Hepatocyte (in vitro differentiated cells): ENCODE measurements around the gene PERM1. TPM values are rescaled to one million over a fixed set of nuclear protein-coding genes. Genes with fewer than 3 reads are reported as not detected.

Experiments used
- DNase-seq: peaks from one replicate; pipeline ENCODE4 v3.0.0-alpha.2; 2016; ENCODE audit warnings: low spot score
- H2AFZ ChIP-seq: fragments of 200-600 bp; sonication (generic); 2 replicates; pipeline ENCODE4 v1.6.0; 2016; ENCODE audit warnings: antibody characterized with exemption, mild to moderate bottlenecking
- H3K27ac ChIP-seq: fragments of 200-600 bp; sonication (generic); 2 replicates; pipeline ENCODE4 v1.5.1; 2016; ENCODE audit warnings: mild to moderate bottlenecking
- H3K27me3 ChIP-seq: fragments of 200-600 bp; sonication (generic); 2 replicates; pipeline ENCODE4 v1.6.1; 2016
- H3K36me3 ChIP-seq: fragments of 200-600 bp; sonication (generic); replicated peaks from 2 replicates; pipeline ENCODE4 v1.5.1; 2016; ENCODE audit warnings: low read depth; ENCODE audit not compliant: insufficient read depth
- H3K4me1 ChIP-seq: fragments of 200-600 bp; sonication (generic); 2 replicates; pipeline ENCODE4 v1.5.1; 2016; ENCODE audit warnings: mild to moderate bottlenecking, moderate library complexity; ENCODE audit not compliant: insufficient read depth
- H3K4me2 ChIP-seq: fragments of 200-600 bp; sonication (generic); 2 replicates; pipeline ENCODE4 v1.6.0; 2016
- H3K4me3 ChIP-seq: fragments of 200-600 bp; sonication (generic); 2 replicates; pipeline ENCODE4 v1.5.1; 2016; ENCODE audit warnings: mild to moderate bottlenecking
- H3K79me2 ChIP-seq: fragments of 200-600 bp; sonication (generic); 2 replicates; pipeline ENCODE4 v1.6.0; 2017; ENCODE audit warnings: mild to moderate bottlenecking
- H3K9me2 ChIP-seq: fragments of 200-600 bp; sonication (generic); replicated peaks from 2 replicates; pipeline ENCODE4 v1.6.0; 2017; ENCODE audit warnings: mild to moderate bottlenecking; ENCODE audit not compliant: insufficient read depth
- H3K9me3 ChIP-seq: fragments of 200-600 bp; sonication (generic); 2 replicates; pipeline ENCODE4 v1.5.1; 2016; ENCODE audit warnings: low read depth, mild to moderate bottlenecking
- H4K20me1 ChIP-seq: fragments of 200-600 bp; sonication (generic); 2 replicates; pipeline ENCODE4 v1.6.0; 2016; ENCODE audit warnings: mild to moderate bottlenecking; ENCODE audit not compliant: insufficient read depth, poor library complexity, severe bottlenecking
- CTCF ChIP-seq: fragments of 200-600 bp; sonication (generic); IDR thresholded peaks from 2 replicates; pipeline ENCODE4 v1.5.1; 2016; ENCODE audit warnings: antibody characterized with exemption, mild to moderate bottlenecking; ENCODE audit not compliant: poor library complexity
- EZH2 ChIP-seq: fragments of 200-600 bp; sonication (generic); IDR thresholded peaks from 2 replicates; pipeline ENCODE4 v1.6.1; 2016; ENCODE audit warnings: antibody characterized with exemption, mild to moderate bottlenecking, borderline replicate concordance
- EZH2phosphoT487 ChIP-seq: fragments of 200-600 bp; sonication (generic); IDR thresholded peaks from one replicate; pipeline ENCODE4 v1.6.1; 2018; ENCODE audit warnings: antibody characterized with exemption, mild to moderate bottlenecking, low read depth, moderate library complexity; ENCODE audit not compliant: unreplicated experiment, severe bottlenecking
- WGBS: methylation state at CpG from one replicate; pipeline ENCODE4 v1.1.6; 2016; ENCODE audit warnings: low lambda C conversion rate; ENCODE audit errors: missing lambda C conversion rate; 5-methylcytosine and 5-hydroxymethylcytosine counted together
- polyA plus RNA-seq: library from polyadenylated mRNA; unstranded; fragments of >200 nt; fragmentation: Nextera tagmentation; extraction: Ambion mirVana; gene quantifications from 2 replicates; pipeline ENCODE4 v1.2.1, GENCODE V29; 2016
- total RNA-seq: library from RNA; depleted of rRNA; stranded (reverse); fragments of >200 nt; gene quantifications from 2 replicates; pipeline ENCODE4 v1.2.3, GENCODE V29; 2014

PERM1 gene
- total and polyA plus RNA-seq, 2 experiments from 2014 or later, result 1.3 TPM; not detected in 1

GRCh38 chr1:962381-963300 is 19.3 kb downstream of the PERM1 start:
- H3K79me2 ChIP-seq, result peaks cover 13% of the 10 kb centered on the region
- H3K27ac ChIP-seq, result no peak overlapping the region
- H4K20me1 ChIP-seq, result peaks cover 2% of the 10 kb centered on the region
- TF ChIP-seq EZH2phosphoT487 (no peak), CTCF (no peak)
- no peak overlapping the region for H3K4me3 ChIP-seq
- no peak for DNase-seq
- H3K9me3 ChIP-seq, result no peaks in the 10 kb centered on the region
- 97% methylated on average over 39 of the region's 57 CpGs for WGBS
- H3K27me3 ChIP-seq, result no peaks in the 10 kb centered on the region
- no peaks in the 10 kb centered on the region for H3K9me2 ChIP-seq
- H3K4me1 ChIP-seq, result peaks cover 16% of the 10 kb centered on the region
- no peak overlapping the region for H2AFZ ChIP-seq
- H3K4me2 ChIP-seq, result no peak overlapping the region
- H3K36me3 ChIP-seq, result no peaks in the 10 kb centered on the region

DNA sequence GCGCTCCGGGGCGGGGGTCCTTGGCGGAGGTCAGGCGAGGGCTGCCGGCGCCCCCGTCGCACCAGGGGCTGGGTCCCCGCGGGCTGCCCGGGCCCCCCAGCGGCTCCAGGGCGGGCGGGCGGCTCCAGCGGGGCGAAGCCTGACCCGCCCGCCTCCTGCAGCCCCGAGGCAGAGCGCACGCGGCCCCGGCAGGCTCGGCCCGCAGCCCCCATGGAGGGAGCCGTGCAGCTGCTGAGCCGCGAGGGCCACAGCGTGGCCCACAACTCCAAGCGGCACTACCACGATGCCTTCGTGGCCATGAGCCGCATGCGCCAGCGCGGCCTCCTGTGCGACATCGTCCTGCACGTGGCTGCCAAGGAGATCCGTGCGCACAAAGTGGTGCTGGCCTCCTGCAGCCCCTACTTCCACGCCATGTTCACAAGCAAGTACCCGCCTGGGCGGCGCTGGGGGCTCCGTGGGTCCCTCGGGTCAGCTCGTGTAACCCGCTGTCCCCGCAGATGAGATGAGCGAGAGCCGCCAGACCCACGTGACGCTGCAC is 20.7 kb downstream of the PERM1 start:
- H3K4me3 ChIP-seq, result peak overlapping the region; percentile 42
- peak overlapping the region; percentile 92 for H3K4me2 ChIP-seq
- H3K9me3 ChIP-seq, result no peaks in the 10 kb centered on the region
- no peak overlapping the region for H3K27ac ChIP-seq
- no peak for DNase-seq
- 72% methylated on average over 20 of the region's 56 CpGs for WGBS
- H3K4me1 ChIP-seq, result peaks cover 7% of the 10 kb centered on the region
- H4K20me1 ChIP-seq, result peaks cover 7% of the 10 kb centered on the region
- no peaks in the 10 kb centered on the region for H3K9me2 ChIP-seq
- H3K36me3 ChIP-seq, result no peaks in the 10 kb centered on the region
- TF ChIP-seq EZH2phosphoT487 (no peak), EZH2 (no peak), CTCF (no peak)
- H2AFZ ChIP-seq, result no peak overlapping the region
- peaks cover 20% of the 10 kb centered on the region for H3K79me2 ChIP-seq
- H3K27me3 ChIP-seq, result no peaks in the 10 kb centered on the region

DNA sequence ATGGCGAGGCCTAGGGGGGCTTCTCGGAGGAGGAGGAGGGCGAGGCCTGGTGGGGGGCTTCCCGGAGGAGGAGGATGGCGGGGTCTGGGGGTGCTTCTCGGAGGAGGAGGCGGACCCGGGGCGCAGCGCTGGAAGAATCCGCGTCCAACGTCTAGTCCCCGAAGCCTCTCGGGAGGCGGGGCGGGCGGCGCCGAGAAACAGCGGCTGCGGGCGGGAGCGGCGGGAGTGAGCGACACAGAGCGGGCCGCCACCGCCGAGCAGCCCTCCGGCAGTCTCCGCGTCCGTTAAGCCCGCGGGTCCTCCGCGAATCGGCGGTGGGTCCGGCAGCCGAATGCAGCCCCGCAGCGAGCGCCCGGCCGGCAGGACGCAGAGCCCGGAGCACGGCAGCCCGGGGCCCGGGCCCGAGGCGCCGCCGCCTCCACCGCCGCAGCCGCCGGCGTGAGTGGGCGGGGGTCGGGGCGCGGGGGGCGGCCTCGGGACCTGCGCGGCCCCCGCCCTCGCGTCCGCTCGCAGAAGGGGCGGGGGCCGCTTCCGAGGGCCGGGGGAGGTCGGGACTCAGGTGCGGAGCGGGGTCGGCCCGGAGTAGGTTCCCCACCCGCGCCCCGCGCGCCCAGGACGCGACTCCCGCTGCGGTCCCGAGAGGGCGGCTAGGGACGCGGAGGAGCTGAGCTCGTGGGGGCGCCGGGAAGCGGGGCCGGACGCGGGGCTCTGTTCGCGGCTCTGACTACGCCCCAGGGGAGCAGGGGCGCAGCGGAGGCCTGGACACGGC is 21.3 kb downstream of the PERM1 start, which contains the start of gene KLHL17:
Gene KLHL17, plus strand, starts transcription at position 222 of the 769 bp plus-strand sequence. Its CDS starts 110 bp downstream, at position 332.
- Histone ChIP-seq H4K20me1 (peaks cover 7% of the 10 kb centered on the region), H3K27ac (no peak within 1 kb of the TSS), H3K36me3 (no peaks in the 10 kb centered on the region), H3K4me2 (peak within 1 kb of the TSS; percentile 92), H3K79me2 (peaks cover 20% of the 10 kb centered on the region), H3K27me3 (no peaks in the 10 kb centered on the region), H3K4me3 (peak within 1 kb of the TSS; percentile 42), H3K4me1 (peaks cover 3% of the 10 kb centered on the region), H3K9me3 (no peaks in the 10 kb centered on the region), H2AFZ (peak within 1 kb of the TSS; percentile 31), H3K9me2 (no peaks in the 10 kb centered on the region)
- peak; percentile 88 for DNase-seq
- TF ChIP-seq EZH2, result no peak
- TF ChIP-seq EZH2phosphoT487, result no peak
- no peak for TF ChIP-seq CTCF
- 0% methylated on average over 6 of the region's 109 CpGs for WGBS
